Osteoblast (primary cell): ENCODE measurements around the gene ASAH2B. TPM values are rescaled to one million over a fixed set of nuclear protein-coding genes. Genes with fewer than 3 reads are reported as not detected.
A peak's percentile ranks its signal among the peaks of the same experiment; 100 is the strongest.
"Not testable (repeated sequence)": the region's sequence is repeated elsewhere in the genome, so short reads cannot be mapped to it uniquely, and the experiment has no call there.

Experiments used
- DNase-seq: peaks from one replicate; pipeline ENCODE4 v3.0.0; 2011; ENCODE audit warnings: low spot score, mixed read lengths; ENCODE audit not compliant: insufficient read length; ENCODE audit errors: missing footprints
- H2AFZ ChIP-seq: 2 replicates; pipeline ENCODE4 v1.6.0; 2011; ENCODE audit warnings: mild to moderate bottlenecking, low read length
- H3K27ac ChIP-seq: 2 replicates; pipeline ENCODE4 v1.5.1; 2011; ENCODE audit warnings: mild to moderate bottlenecking, low read depth, low read length, moderate library complexity
- H3K27me3 ChIP-seq: 2 replicates; pipeline ENCODE4 v1.6.0; 2012; ENCODE audit warnings: mild to moderate bottlenecking, control low read depth, inconsistent platforms, low read length, moderate library complexity; ENCODE audit not compliant: insufficient read depth
- H3K36me3 ChIP-seq: 2 replicates; pipeline ENCODE4 v1.5.1; 2011; ENCODE audit warnings: mild to moderate bottlenecking, low read length, control low read depth, moderate library complexity; ENCODE audit not compliant: insufficient read depth
- H3K4me1 ChIP-seq: 2 replicates; pipeline ENCODE4 v1.5.1; 2011; ENCODE audit warnings: mild to moderate bottlenecking, low read length, control low read depth, moderate library complexity; ENCODE audit not compliant: insufficient read depth
- H3K4me2 ChIP-seq: 2 replicates; pipeline ENCODE4 v1.6.0; 2011; ENCODE audit warnings: mild to moderate bottlenecking, low read length; ENCODE audit not compliant: insufficient read depth
- H3K4me3 ChIP-seq: fragments of 200-600 bp; sonication (generic); 3 replicates; pipeline ENCODE4 v1.5.1; 2012; ENCODE audit warnings: mild to moderate bottlenecking, low read length, inconsistent platforms; ENCODE audit not compliant: insufficient read depth
- H3K79me2 ChIP-seq: 2 replicates; pipeline ENCODE4 v1.6.0; 2012; ENCODE audit warnings: mild to moderate bottlenecking, low read length, control low read depth, inconsistent platforms; ENCODE audit not compliant: insufficient read depth
- H3K9me3 ChIP-seq: 2 replicates; pipeline ENCODE4 v1.5.1; 2011; ENCODE audit warnings: low read depth, low read length, control low read depth
- H4K20me1 ChIP-seq: 2 replicates; pipeline ENCODE4 v1.6.0; 2012; ENCODE audit warnings: mild to moderate bottlenecking, low read length, control low read depth; ENCODE audit not compliant: insufficient read depth
- CTCF ChIP-seq: IDR thresholded peaks from 2 replicates; pipeline ENCODE4 v1.5.1; 2011; ENCODE audit warnings: mild to moderate bottlenecking, low read depth, low read length, moderate library complexity; ENCODE audit errors: extremely low read depth
- total RNA-seq: library from RNA; depleted of rRNA; stranded (reverse); fragments of >200 nt; gene quantifications from 2 replicates; pipeline ENCODE4 v1.2.3, GENCODE V29; 2012

Gene ASAH2B
- 3.3 and 3.5 TPM in 2 replicates for total RNA-seq

DNA sequence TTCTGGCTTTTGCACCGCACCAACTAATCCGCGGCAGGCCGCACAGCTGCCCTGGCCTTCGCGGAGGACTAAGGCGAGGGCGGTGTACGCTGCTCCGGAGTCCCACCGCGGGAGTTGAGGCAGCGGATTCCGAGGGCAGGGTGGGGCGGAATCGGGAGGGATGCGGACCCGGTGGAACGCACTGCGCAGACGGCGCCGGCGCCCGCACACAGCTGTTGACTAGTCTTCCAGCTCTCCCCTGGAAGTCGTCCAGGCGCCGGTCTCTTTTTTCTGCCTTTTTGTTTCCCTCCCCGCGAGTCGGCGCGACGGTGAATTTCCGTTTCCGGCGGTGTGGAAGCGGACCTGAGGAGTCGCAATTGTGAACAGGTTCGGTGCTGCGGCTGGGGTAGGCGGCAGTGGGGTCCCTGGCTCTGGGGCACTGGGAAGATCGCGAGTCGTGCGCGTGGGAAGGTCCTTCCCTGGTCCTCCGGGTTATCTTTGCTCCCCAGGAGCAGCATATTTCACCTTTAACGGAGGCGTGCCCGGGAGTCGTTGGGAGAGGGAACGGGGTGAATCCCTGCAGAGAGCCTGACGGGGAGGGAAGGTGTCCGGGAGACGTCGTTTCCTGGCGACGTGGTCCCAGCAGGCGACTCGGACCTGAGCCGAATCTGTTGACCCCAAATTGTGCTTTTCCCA, at the start of gene ASAH2B:
Gene ASAH2B, plus strand, starts transcription at position 319 of the 675 bp plus-strand sequence. CDS start 5,195 bp downstream, outside the sequence.
- H4K20me1 ChIP-seq: no peaks in the 10 kb centered on the region
- peak within 1 kb of the TSS; percentile 84 for H3K4me3 ChIP-seq

GRCh38 chr10:50697819-50698218, 41.9 kb upstream of the ASAH2B start:
- H3K27me3 ChIP-seq, H3K27ac ChIP-seq, H2AFZ ChIP-seq, H3K4me3 ChIP-seq, H3K4me1 ChIP-seq, H3K4me2 ChIP-seq, H3K79me2 ChIP-seq, H3K36me3 ChIP-seq, DNase-seq, H3K9me3 ChIP-seq, H4K20me1 ChIP-seq: not testable (repeated sequence)

More for the DNA sequence above, at the start of gene ASAH2B:
- Histone ChIP-seq H3K79me2 (no peaks in the 10 kb centered on the region), H3K4me1 (peaks cover 5% of the 10 kb centered on the region), H3K27ac (peak within 1 kb of the TSS; percentile 90), H3K36me3 (no peaks in the 10 kb centered on the region), H3K4me2 (peak within 1 kb of the TSS; percentile 94), H2AFZ (peak within 1 kb of the TSS; percentile 99), H3K27me3 (peaks cover under 1% of the 10 kb centered on the region), H3K9me3 (no peaks in the 10 kb centered on the region)
- DNase-seq: peak; percentile 86
- TF ChIP-seq CTCF: no peak

DNA sequence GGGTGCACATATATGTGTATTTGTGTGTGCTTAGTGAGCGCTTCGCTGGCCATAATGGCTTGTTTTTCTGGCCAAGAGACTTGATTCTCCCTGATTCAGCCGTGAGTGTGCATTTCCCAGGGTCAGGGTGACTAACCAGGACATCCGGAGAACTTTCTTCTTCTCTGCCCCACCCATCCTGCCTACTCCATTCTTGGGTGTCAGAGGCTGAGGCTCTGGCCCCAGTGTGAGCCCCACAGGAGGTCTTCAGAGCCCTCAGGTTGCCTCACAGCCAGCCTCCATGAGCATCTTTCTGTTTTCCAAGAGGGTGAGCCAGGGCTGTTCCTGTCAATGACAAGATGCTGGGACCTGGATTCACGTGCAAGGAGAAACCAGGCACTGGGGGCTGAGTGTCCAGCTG, 37.8 kb upstream of the ASAH2B start:
- H3K4me2 ChIP-seq, H3K9me3 ChIP-seq, DNase-seq: not testable (repeated sequence)

DNA sequence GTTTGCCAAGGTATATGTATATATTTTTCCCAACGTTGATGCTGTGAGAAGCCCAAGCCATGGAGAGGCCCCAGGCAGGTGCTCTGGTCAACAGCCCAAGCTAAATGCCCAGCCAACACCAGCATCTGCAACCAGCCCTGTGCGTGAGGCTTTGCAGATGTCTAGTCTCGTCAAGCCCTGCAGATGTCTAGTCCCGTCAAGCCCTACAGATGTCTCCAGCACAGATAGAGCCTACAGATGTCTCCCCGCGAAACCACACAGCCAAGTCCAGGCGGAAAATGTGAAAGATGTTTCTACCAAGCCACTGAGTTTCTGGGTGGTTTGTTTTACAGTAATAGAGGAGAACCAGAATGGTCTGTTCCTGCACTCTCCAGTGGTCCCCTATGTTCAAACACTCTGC, 36.7 kb upstream of the ASAH2B start:
- H3K9me3 ChIP-seq, H4K20me1 ChIP-seq, H3K4me2 ChIP-seq, H3K79me2 ChIP-seq, H3K4me1 ChIP-seq, H3K27ac ChIP-seq, DNase-seq, H2AFZ ChIP-seq, H3K36me3 ChIP-seq, H3K27me3 ChIP-seq, H3K4me3 ChIP-seq: not testable (repeated sequence)

More for the DNA sequence above, 37.8 kb upstream of the ASAH2B start:
- peak overlapping the region; percentile 51 for H2AFZ ChIP-seq
- not testable (repeated sequence) for H3K27me3 ChIP-seq, H3K36me3 ChIP-seq, H3K4me1 ChIP-seq, H3K27ac ChIP-seq, H3K4me3 ChIP-seq, H3K79me2 ChIP-seq, H4K20me1 ChIP-seq

- not testable (repeated sequence) for H3K9me3 ChIP-seq, H3K79me2 ChIP-seq, H3K27ac ChIP-seq, H3K4me1 ChIP-seq, DNase-seq, H2AFZ ChIP-seq, H4K20me1 ChIP-seq, H3K4me2 ChIP-seq, H3K4me3 ChIP-seq, H3K27me3 ChIP-seq, H3K36me3 ChIP-seq
Measured at GRCh38 chr10:50704436-50705079, 35.2 kb upstream of the ASAH2B start.

GRCh38 chr10:50706006-50706405, 33.7 kb upstream of the ASAH2B start:
- DNase-seq, H3K9me3 ChIP-seq, H3K36me3 ChIP-seq, H4K20me1 ChIP-seq, H3K79me2 ChIP-seq, H3K4me1 ChIP-seq, H3K27me3 ChIP-seq, H2AFZ ChIP-seq, H3K27ac ChIP-seq, H3K4me2 ChIP-seq, H3K4me3 ChIP-seq: not testable (repeated sequence)

GRCh38 chr10:50710241-50710640, 29.5 kb upstream of the ASAH2B start:
- not testable (repeated sequence) for H3K36me3 ChIP-seq, DNase-seq, H3K4me1 ChIP-seq, H3K27me3 ChIP-seq, H4K20me1 ChIP-seq, H3K79me2 ChIP-seq, H2AFZ ChIP-seq, H3K9me3 ChIP-seq, H3K27ac ChIP-seq, H3K4me3 ChIP-seq, H3K4me2 ChIP-seq

GRCh38 chr10:50723812-50724211, 15.9 kb upstream of the ASAH2B start:
- not testable (repeated sequence) for H2AFZ ChIP-seq, H3K4me2 ChIP-seq, H3K79me2 ChIP-seq, H3K4me1 ChIP-seq, H3K27ac ChIP-seq, DNase-seq, H3K4me3 ChIP-seq, H4K20me1 ChIP-seq, H3K36me3 ChIP-seq, H3K9me3 ChIP-seq
- peaks cover 13% of the 10 kb centered on the region for H3K27me3 ChIP-seq
